Activated CD8-positive, alpha-beta memory T cell treated with anti-CD3 and anti-CD28 coated beads for 48 hours (primary cell): ENCODE data around the gene MMP25.
"Not testable (repeated sequence)": the region's sequence is repeated elsewhere in the genome, so short reads cannot be mapped to it uniquely, and the experiment has no call there.

Source experiments
- DNase-seq, 3 experiments: peaks; one replicate each; pipeline ENCODE4 v3.0.0-alpha.2; 2020; ENCODE audit warnings: low read depth in 2 of 3, low spot score in 2 of 3

MMP25 gene

DNA sequence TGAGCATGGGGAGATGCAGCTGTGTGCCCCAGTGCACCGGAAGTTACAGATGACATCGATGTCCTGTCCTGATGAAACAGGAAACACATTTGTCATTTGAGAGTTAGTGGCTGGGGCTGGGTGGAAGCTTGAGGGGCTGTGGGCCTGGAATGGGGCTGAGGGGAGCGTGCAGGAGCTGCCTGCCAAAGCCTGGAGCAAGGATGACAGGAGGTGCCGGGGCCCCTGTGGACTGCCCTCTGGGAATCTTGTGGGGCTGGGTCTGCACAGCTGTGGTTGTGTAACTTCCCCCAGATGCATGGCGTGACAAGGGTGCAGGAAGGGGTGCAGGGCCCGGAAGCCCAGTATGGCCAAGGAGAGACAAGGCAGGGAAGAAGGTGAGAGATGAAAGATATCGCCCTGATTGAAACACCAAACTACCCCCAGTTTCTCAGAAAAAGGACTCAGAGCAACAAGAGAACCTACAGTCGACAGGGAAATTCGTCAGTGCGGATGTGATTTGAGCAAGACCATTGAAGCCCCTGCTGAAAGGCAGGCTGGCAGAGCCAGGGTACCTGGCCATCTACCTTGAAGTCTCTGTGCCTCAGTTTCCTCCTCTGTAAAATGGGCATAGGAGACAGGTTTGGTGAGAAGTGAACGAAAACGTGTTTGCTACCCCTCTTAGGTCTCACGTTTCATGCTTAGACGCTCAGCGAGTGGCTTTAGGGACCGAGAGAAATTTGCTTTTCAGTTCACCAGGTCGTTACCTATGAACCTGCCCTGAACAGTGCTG is 8.8 kb downstream of the MMP25 start:
- DNase-seq, result no peak

DNA sequence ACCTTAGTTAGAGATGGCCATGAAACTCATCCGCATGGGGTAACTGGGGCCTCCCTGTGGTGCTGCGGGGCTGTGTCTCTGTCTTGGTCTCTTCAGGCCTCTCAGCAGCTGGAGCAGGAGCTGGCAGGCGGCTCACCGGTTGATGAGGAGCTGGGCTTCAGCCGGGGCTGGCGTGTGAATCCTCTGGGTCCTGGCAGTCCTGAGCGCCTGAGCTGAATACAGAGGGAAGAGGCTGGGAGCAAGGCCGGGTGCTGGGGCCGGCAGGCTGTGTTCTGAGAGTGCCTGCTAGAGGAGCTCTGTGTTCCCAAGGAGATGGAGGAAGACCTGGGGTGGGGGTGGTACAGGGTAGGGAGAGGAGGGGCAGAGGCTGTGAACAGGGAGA is 9.4 kb downstream of the MMP25 start:
- not testable (repeated sequence) for DNase-seq

DNA sequence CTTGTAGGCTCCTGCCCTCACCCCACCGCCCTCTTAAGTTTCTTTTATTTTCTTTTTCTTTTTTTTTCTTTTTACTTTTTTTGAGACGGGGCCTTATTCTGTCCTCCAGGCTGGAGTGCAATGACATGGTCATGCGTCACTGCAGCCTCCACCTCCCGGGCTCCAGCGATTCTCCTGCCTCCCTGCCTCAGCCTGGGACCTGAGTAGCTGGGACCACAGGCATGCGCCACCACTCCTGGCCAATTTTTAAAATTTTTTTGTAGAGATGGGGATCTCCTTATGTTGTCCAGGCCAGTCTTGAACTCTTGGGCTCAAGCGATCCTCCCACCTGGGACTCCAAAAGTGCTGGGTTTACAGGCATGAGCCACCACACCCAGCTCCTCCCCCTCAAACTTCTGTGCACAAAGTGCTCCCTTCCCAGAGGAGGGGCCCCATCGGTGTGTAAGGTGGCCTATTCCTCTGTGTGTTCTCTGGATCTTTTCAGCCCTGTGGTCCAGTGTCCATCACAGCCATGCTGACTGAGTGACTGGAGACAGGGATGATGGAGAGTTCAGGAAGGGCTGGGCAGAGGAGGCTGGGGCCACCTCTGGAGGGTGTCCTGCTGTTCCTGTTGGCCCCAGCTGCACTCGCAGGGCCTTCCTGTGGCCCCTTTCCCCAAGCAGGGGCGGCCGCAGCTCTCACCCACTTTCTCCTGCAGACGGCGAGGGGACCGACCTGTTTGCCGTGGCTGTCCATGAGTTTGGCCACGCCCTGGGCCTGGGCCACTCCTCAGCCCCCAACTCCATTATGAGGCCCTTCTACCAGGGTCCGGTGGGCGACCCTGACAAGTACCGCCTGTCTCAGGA is 10.2 kb downstream of the MMP25 start:
- DNase-seq, result no peak

DNA sequence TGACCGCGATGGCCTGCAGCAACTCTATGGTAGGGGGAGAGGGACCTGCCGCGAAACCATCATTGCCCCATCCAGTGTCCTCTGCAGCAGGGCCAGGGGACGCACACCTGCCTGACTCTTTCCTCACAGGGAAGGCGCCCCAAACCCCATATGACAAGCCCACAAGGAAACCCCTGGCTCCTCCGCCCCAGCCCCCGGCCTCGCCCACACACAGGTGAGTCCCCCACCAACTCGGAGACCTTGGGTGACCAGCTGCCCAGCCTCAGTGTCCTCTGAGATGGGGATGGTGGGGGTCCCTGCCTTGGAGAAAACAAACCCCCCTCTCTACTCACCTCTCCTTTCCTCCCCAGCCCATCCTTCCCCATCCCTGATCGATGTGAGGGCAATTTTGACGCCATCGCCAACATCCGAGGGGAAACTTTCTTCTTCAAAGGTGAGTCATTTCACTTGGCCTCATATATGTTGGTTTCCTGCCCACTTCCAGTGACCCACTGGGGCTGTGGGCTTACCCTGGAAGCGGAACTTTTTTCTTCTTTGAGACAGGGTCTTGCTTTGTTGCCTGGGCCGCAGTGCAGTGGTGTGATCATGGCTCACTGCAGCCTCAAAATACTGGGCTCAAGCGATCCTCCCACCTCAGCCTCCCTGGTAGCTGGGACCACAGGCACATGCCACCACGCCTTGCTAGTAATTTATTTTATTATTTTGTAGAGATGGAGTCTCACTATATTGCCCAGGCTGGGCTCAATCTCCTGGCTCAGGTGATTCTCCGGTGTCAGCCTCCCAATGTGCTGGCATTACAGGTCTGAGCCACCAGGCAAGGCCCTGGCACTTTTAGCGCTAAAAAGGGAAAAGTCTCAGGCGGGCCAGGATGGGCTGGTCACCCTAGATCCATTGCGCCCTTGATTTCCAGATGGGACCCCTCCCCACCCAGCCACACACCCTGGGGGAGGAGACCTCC is 11.1 kb downstream of the MMP25 start:
- no peak for DNase-seq

DNA sequence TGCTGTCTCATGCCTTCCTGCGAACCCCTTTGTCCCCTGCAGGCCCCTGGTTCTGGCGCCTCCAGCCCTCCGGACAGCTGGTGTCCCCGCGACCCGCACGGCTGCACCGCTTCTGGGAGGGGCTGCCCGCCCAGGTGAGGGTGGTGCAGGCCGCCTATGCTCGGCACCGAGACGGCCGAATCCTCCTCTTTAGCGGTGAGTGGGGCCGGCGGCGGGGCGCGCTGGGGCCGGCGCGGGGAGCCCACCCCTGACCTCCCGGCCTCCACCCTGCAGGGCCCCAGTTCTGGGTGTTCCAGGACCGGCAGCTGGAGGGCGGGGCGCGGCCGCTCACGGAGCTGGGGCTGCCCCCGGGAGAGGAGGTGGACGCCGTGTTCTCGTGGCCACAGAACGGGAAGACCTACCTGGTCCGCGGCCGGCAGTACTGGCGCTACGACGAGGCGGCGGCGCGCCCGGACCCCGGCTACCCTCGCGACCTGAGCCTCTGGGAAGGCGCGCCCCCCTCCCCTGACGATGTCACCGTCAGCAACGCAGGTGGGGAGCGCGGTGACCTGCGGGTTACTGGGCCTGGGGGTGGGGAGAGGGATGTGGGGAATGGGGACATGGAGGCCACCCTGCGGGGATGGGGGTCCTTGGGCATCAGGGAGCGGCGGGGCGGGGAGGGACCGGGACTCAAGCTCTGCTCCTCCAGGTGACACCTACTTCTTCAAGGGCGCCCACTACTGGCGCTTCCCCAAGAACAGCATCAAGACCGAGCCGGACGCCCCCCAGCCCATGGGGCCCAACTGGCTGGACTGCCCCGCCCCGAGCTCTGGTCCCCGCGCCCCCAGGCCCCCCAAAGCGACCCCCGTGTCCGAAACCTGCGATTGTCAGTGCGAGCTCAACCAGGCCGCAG is 12.0 kb downstream of the MMP25 start:
- no peak for DNase-seq

DNA sequence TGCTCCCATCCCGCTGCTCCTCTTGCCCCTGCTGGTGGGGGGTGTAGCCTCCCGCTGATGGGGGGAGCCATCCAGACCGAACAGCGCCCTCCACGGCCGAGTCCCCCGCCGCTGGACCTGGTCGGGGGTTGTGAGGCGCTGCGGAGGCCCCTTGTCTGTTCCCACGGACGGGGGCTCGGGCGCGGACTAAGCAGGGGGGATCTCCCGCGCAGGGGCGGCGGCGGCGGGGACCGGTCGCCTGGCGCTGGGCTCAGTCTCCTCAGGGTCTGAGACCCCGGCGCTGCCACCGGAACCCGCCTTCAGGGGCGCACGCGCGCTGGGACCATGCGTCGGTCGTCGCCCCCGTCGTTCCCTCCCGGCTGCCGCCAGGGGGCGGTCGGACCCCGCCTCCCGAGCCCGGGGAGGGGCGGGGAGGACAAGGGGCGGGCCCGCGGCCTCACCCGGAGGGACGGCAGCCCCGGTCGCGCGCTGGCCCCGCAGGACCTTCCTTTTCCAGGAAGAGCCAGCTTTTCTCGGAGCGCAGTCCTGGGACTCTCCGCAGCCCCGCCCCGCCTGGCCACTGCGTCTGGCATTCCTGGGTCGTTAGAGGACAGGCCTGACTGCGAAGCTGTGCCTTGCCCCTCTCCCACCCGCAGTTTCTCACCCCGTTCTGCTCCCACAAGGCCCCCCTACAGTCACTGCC is 12.8 kb downstream of the MMP25 start:
- peak; percentile 70 to 88 (median 78) for DNase-seq

DNA sequence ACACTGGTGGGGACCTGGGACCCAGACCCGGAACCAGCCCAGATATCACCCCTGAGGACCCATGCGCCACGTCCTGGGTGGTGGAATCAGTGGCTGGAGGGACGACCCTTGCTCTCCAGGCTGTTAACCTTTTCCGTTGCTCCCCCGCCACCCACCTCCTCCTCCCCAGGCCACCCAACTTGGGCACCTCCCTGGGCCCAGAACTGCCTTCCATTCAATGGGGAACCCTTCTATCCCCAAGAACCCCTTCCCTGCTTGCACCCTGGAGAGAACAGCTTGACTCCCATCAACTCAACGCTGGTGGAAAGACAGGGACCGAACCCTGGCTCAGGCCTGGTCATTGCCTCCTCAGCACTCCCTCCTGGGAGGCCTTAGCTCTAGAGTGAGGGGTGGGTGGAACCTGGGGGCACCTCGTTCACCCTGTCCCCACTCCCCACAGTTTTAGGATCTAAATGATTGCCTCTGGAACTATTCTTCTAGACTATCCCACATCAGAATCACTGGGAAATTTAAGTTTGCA is 13.4 kb downstream of the MMP25 start:
- DNase-seq, result no peak

DNA sequence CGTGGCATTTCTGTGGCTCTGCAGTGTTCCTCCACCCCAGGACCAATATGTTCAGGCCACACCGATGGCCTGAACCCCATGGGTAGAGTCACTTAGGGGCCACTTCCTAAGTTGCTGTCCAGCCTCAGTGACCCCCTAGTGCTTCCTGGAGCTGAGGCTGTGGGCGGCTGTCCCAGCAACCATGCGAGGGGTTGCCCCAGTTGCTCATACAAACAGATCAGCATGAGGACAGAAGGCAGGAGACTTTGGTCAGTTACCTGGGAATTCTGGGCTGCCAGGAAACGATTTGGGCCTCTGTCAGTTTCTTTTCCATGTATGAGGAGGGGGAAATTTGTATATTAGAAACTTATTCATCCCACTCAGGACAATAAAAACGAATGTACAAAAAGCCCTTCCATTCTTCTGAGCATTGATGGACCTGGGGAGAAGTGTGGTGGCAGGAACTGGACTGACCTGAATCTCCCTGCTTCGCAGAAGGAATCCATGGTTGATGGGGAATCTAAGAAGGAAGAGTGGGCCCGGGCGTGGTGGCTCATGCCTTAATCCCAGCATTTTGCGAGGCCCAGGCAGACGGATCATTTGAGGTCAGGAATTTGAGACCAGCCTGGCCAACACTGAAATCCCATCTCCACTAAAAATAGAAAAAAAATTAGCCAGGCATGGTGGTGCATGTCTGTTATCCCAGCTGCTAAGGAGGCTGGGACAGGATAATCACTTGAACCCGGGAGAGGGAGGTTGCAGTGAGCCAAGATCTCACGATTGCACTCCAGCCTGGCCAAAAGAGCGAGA is 14.2 kb downstream of the MMP25 start:
- DNase-seq, result no peak

DNA sequence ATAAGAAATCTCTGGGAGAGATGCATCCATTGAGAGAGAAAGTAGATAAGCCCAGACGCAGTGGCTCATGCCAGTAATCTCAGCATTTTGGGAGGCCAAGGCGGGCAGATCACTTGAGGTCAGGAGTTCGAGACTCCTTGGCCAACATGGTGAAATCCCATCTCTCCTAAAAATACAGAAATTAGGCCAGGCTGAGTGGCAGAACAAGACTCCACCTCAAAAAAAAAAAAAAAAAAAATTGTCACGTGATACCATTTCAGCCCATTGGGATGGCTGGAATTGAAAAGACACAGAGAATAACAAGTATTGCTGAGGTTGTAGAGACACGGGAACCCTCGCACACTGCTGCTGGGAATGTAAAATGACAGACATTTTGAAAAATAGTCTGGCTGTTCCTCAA is 16.2 kb downstream of the MMP25 start:
- no peak for DNase-seq

DNA sequence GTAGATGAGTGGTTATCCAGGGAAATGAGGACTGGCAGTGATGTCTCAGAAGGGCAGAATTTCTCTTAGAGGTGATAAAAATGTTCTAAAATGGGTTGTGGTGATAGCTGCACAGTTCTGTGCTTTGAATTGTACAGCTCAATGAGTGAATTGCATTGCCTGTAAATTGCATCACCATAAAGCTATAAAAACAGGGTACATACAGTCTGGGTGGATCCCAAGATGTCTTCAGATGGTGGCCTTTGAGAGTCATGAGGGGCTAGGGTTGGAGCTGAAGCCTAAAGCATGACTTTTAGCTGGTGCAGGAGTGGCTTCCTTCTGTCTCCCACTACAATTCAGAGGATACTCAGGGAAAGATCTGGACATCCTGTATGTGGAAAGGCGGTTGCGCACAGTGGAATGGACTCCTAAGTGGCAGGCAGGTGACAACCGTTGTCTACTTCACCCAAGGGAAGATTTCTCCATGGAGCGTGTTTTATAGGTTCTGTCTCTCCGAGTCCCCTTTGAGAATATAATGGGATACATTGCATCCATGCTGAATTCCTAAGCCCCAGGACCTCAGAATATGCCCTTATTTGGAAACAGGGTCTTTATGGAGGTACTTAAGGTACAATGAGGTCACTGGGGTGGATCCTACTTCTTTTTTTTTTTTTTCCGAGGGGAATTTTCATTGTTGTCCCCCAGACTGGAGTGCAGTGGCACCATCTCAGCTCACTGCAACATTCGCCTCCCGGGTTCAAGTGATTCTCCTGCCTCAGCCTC is 17.4 kb downstream of the MMP25 start:
- DNase-seq, result no peak

DNA sequence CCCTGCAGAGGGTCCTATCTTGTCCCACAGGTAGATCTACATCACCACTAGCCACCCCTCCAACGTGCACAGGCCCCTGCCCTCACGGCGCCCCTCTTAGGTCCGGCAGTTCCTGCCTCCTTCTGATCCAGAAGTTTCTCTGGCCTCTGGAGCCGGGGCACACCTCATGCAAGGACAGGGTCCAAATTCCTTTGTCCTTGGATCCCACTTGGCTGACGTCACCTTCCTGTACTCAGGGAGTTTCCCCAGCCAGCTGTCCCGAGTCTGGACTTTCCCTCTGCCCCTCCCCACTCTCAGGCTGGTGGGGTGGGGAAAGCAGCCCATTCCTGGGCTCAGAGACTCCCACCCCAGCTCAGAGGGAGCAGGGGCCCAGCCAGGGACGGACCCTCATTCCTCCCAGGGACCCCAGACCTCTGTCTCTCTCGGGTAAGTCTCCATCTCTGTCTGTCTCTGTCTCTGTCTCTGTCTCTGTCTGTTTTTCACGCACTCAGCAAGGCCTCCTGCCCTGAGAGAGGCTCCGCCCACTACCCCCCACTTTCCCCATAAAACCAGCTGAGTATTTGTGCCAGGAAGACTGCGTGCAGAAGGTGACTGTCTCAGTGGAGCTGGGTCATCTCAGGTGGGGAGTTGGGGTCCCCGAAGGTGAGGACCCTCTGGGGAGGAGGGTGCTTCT is 18.8 kb downstream of the MMP25 start, which contains the start of gene IL32:
IL32 (plus strand) TSS at position 572 of the 673 bp plus-strand sequence. CDS start 172 bp downstream, outside the sequence.
- peak in 1 of 3 experiments; percentile 59 for DNase-seq

DNA sequence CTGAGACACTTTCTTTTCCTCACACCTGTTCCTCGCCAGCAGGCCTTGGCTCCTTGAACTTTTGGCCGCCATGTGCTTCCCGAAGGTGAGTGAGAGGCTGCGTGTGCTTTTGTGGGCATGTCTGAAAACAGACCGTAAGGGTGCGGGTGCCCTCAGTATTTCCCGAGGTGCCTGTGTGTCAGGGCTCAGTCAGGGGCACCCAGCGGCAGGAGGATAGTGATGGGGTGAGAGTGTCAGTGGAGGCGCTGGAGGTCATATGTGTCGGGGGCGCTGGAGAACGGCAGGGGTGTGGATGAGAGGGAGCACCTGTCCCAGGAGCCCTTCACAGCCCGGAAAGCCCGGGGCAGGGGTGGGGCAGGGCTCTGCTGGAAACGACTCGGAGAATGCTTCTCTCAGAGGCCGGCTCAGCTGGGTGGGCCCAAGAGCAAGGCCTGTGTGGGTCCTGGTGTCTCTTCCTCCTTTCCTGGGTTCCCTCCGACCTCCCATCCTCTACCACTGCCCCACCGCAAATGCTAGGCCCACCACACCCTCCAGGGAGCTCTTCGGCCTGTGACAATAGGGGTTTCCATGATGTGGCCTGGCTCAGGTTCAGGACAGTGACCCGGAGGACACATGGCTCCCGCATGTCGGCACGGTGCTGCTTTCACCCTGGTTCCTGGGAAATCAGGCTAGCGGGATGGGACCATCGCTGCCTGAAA is 19.5 kb downstream of the MMP25 start:
- DNase-seq, result no peak

DNA sequence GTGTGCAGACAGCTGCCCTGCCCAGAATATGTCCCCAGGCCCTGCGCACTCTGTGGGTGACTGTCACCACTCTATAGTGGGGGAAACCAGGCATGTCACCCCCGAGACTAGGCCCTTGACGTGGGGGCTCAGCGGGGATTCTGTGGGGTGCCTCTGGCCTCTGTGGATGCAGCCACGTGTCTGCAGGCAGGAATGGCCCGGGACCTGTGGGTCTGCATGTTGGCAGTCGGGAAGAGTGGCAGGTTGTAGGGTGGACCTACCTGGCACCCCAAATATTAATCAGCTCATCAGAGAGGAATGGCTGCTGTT is 20.0 kb downstream of the MMP25 start:
- no peak for DNase-seq

DNA sequence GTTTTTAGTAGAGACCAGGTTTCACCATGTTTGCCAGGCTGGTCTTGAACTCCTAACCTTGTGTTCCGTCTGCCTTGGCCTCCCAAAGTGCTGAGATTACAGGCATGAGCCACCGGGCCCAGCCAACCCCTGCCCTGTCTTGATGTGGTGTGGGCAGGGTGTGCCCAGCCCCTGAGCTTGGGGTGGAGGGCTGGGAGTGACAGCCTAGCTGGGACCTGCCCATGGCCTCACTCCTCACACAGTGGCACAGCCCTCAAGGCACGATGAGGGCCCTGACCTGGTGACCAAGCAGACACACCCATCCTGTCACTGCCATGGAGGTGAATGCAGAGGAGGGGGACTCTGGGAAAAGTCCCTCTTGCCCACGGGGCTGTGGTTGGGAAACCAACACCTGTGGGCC is 22.1 kb downstream of the MMP25 start:
- DNase-seq, result no peak

DNA sequence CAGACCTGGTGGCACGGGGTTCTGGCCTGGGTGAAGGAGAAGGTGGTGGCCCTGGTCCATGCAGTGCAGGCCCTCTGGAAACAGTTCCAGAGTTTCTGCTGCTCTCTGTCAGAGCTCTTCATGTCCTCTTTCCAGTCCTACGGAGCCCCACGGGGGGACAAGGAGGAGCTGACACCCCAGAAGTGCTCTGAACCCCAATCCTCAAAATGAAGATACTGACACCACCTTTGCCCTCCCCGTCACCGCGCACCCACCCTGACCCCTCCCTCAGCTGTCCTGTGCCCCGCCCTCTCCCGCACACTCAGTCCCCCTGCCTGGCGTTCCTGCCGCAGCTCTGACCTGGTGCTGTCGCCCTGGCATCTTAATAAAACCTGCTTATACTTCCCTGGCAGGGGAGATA is 22.8 kb downstream of the MMP25 start:
- not testable (repeated sequence) for DNase-seq

DNA sequence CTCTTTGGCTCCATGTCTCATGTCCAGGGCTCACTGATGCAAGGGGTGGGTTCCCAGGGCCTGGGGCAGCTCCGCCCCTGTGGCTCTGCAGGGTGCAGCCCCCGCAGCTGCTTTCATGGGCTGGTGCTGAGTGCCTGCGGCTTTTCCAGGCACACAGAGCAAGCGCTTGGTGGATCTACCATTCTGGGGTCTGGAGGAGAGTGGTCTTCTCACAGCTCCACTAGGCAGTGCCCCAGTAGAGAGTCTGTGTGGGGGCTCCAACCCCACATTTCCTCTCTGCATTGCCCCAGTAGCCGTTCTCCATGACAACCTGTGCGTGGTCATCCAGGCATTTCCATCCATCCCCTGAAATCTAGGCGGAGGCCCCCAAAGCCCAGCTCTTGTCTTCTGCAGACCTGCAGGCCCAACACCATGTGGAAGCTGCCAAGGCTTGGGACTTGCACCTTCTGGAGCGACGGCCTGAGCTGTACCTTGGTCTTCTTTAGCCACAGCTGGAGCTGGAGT is 24.3 kb downstream of the MMP25 start:
- DNase-seq, result no peak

DNA sequence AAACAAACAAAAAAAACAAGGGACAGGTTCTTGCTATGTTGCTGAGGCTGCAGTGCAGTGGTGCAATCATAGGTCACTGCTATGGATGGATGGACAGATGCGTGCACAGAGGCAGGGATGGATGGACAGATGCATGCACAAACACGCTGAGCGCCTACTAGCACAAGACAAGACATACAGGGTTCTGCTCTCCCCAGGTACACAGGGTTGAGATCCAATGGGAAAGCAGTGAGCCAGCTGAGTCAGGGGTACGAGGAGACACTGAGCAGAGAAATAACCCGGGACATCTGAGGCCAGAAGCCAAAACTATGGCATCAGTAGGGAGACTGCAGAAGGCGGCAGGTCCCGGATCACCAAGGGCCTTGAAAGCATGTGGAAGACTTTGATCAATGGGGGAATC is 25.3 kb downstream of the MMP25 start:
- no peak for DNase-seq
